PC-9 (cell line): ENCODE data around the gene BDKRB1. TPM values are rescaled to one million over a fixed set of nuclear protein-coding genes. Genes with fewer than 3 reads are reported as not detected.

ENCODE experiments used
- BruUV-seq: library from RNA; stranded (reverse); fragments of 400-500 nt; replicated peaks from 2 replicates; lab custom pipeline; 2021; lab: Mats Ljungman, UMichigan
- CTCF ChIA-PET: fragments of 300-600 bp; sonication (Branson Sonifier 250); formaldehyde crosslinking; loops from one replicate; lab custom pipeline; 2022; ENCODE audit warnings: antibody characterized with exemption; lab: Charles Lee
- POLR2A ChIA-PET: fragments of 300-600 bp; sonication (Branson Sonifier 250); formaldehyde crosslinking; loops from one replicate; lab custom pipeline; 2022; ENCODE audit warnings: antibody characterized with exemption; ENCODE audit not compliant: unreplicated experiment; lab: Charles Lee
- DNase-seq, 2 experiments: peaks; one replicate each; pipeline versions ENCODE4 v3.0.0 to v3.0.0-alpha.2; 2015 to 2022; ENCODE audit warnings: mixed read lengths in 1 of 2
- H2AFZ ChIP-seq: fragments of 200-600 bp; sonication (generic); 2 replicates; pipeline ENCODE4 v1.8.1; 2017; ENCODE audit warnings: antibody characterized with exemption
- H3F3A ChIP-seq: fragments of 200-600 bp; sonication (generic); 2 replicates; pipeline ENCODE4 v1.8.1; 2017; ENCODE audit warnings: antibody characterized with exemption, mild to moderate bottlenecking, low read depth; ENCODE audit not compliant: insufficient read depth
- H3K27ac ChIP-seq: fragments of 200-600 bp; sonication (generic); 2 replicates; pipeline ENCODE4 v1.6.1; 2016; ENCODE audit warnings: mixed run types
- H3K27me3 ChIP-seq: fragments of 200-600 bp; sonication (generic); 2 replicates; pipeline ENCODE4 v1.6.1; 2016; ENCODE audit warnings: low read depth, mixed run types; ENCODE audit not compliant: insufficient read depth
- H3K36me3 ChIP-seq: fragments of 200-600 bp; sonication (generic); 2 replicates; pipeline ENCODE4 v1.6.1; 2016; ENCODE audit warnings: low read depth, mixed run types
- H3K4me1 ChIP-seq: fragments of 200-600 bp; sonication (generic); replicated peaks from 2 replicates; pipeline ENCODE4 v1.6.1; 2016; ENCODE audit warnings: mixed run types; ENCODE audit not compliant: insufficient read depth
- H3K4me2 ChIP-seq: fragments of 200-600 bp; sonication (generic); 2 replicates; pipeline ENCODE4 v1.6.1; 2017; ENCODE audit warnings: mixed run types
- H3K4me3 ChIP-seq: fragments of 200-600 bp; sonication (generic); 2 replicates; pipeline ENCODE4 v1.6.1; 2016; ENCODE audit warnings: mixed run types
- H3K79me2 ChIP-seq: fragments of 200-600 bp; sonication (generic); 2 replicates; pipeline ENCODE4 v1.6.1; 2017; ENCODE audit warnings: low read depth, mixed run types
- H3K9me2 ChIP-seq: fragments of 200-600 bp; sonication (generic); 2 replicates; pipeline ENCODE4 v1.8.1; 2017; ENCODE audit warnings: mild to moderate bottlenecking; ENCODE audit not compliant: insufficient read depth
- H3K9me3 ChIP-seq: fragments of 200-600 bp; sonication (generic); 2 replicates; pipeline ENCODE4 v1.8.1; 2016; ENCODE audit warnings: low read depth; ENCODE audit not compliant: insufficient read depth
- H4K20me1 ChIP-seq: fragments of 200-600 bp; sonication (generic); 2 replicates; pipeline ENCODE4 v1.8.1; 2017; ENCODE audit not compliant: insufficient read depth
- EZH2 ChIP-seq: fragments of 200-600 bp; sonication (generic); IDR thresholded peaks from 2 replicates; pipeline ENCODE4 v1.8.0; 2017; ENCODE audit warnings: antibody characterized with exemption, low read depth
- intact Hi-C: fragments of 100-400 bp; cut with micrococcal nuclease; formaldehyde crosslinking; loops from one replicate; pipeline ENCODE4 v1.10.0; 2022; ENCODE audit not compliant: unreplicated experiment
- total RNA-seq: library from RNA; stranded (reverse); gene quantifications from 2 replicates; pipeline ENCODE4 v1.2.3, GENCODE V29; 2021
- TF ChIP-seq, protein P1 (sequence below): fragments of 200-600 bp; sonication (generic); conservative IDR thresholded peaks from 2 replicates; pipeline ENCODE4 v1.6.1; 2017; ENCODE audit warnings: mixed run types, antibody characterized with exemption, mild to moderate bottlenecking, moderate library complexity

Gene BDKRB1
- total RNA-seq, 1 experiment from 2014 or later: not detected

DNA sequence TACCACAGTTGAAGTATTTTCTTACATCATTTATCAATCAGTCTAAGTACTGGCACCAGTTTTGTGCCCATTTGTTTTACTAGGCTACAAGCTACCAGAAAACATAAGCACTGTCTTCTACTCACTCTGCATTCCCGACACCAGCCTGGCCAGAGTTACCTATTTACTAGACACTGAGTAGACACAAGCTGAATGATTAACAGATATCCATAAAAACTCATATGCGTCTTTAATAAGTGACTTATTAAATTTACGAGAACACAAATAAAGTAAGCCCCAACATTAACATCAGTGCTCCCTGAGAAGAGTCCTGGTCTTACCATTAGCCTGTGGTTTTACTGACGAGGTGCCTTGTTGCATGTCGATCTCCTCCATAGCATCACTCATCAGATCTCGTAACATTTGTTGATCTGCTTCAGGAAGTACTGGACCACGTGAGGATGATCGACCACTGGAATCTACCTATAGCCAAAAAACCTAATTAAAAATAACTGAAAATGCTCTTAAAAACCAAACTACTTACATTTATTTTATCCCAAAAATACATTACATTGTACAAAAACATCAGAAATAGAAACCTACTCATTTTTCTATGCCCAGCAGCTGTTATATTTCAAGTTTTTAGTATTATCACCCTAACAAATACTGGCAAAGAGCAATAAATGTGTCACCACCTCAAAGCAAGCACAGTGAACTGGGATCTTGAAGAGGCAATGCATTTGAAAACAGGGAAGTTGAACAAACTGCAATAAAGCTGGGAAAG, 53.3 kb downstream of the BDKRB1 start:
- no peak for DNase-seq
- no peaks in the 10 kb centered on the region for H3K79me2 ChIP-seq
- H3K27ac ChIP-seq: no peak overlapping the region
- CTCF ChIA-PET: no interaction called here
- no peak overlapping the region for H3K4me2 ChIP-seq
- intact Hi-C loops: no loop called here
- H3K9me2 ChIP-seq: no peaks in the 10 kb centered on the region
- H3F3A ChIP-seq: no peaks in the 10 kb centered on the region
- H2AFZ ChIP-seq: no peak overlapping the region
- no peak for TF ChIP-seq EZH2
- TF ChIP-seq, protein P1, sequence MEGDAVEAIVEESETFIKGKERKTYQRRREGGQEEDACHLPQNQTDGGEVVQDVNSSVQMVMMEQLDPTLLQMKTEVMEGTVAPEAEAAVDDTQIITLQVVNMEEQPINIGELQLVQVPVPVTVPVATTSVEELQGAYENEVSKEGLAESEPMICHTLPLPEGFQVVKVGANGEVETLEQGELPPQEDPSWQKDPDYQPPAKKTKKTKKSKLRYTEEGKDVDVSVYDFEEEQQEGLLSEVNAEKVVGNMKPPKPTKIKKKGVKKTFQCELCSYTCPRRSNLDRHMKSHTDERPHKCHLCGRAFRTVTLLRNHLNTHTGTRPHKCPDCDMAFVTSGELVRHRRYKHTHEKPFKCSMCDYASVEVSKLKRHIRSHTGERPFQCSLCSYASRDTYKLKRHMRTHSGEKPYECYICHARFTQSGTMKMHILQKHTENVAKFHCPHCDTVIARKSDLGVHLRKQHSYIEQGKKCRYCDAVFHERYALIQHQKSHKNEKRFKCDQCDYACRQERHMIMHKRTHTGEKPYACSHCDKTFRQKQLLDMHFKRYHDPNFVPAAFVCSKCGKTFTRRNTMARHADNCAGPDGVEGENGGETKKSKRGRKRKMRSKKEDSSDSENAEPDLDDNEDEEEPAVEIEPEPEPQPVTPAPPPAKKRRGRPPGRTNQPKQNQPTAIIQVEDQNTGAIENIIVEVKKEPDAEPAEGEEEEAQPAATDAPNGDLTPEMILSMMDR: no peak
- BruUV-seq: no TSS peak
- H4K20me1 ChIP-seq: no peaks in the 10 kb centered on the region
- H3K4me1 ChIP-seq: no peaks in the 10 kb centered on the region
- POLR2A ChIA-PET: no interaction called here
- no peaks in the 10 kb centered on the region for H3K9me3 ChIP-seq
- H3K4me3 ChIP-seq: no peak overlapping the region
- no peaks in the 10 kb centered on the region for H3K27me3 ChIP-seq
- no peaks in the 10 kb centered on the region; the same call in 1 of the 2 replicates for H3K36me3 ChIP-seq

DNA sequence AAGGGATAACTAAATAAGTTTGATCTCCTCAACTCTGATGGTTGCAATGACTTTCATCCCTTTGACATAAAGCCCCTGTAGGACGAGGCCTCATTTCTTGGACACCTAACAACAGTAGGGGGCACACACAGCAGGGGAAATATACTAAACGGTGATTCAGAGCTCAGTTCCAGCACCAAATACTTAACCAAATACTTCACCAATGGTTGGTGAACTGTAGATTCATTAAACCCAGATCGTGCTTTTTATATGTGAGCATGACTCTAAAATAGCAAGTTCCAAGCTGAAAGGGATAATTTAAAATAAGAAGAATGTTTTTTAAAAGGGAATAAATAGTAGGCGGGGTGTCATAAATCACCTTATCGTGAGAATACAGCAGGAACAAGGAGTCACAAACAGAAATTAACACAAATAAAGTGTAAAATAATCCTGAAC, 53.9 kb downstream of the BDKRB1 start:
- POLR2A ChIA-PET: no interaction called here
- DNase-seq: no peak
- Histone ChIP-seq H3K9me2 (no peaks in the 10 kb centered on the region), H3K79me2 (no peaks in the 10 kb centered on the region), H4K20me1 (no peaks in the 10 kb centered on the region), H3K27me3 (no peaks in the 10 kb centered on the region), H3K36me3 (no peaks in the 10 kb centered on the region; the same call in 1 of the 2 replicates), H3K4me2 (no peak overlapping the region), H3K9me3 (no peaks in the 10 kb centered on the region), H3F3A (no peaks in the 10 kb centered on the region), H3K4me1 (no peaks in the 10 kb centered on the region), H2AFZ (no peak overlapping the region), H3K4me3 (no peak overlapping the region), H3K27ac (no peak overlapping the region)
- CTCF ChIA-PET: no interaction called here
- BruUV-seq: no TSS peak
- intact Hi-C loops: no loop called here
- TF ChIP-seq, protein P1: no peak
- TF ChIP-seq EZH2: no peak

DNA sequence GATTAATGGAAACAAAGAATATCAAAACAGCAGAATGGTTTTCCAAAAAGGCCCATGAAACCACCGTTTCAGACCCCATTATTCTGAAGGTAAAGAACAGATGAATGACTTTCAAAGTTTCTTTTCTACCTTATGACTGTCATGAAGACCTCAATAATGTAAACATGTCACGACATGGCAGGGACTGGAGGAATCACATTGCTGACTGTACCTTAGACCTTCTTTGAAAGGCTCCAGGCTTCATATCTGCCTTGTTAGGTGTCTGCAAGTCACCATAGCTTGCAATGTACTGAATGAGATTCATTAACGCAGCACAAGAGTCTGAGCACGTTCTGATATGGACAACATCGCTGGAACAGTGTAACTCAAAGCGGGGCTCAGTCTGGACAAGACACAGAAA, 54.9 kb downstream of the BDKRB1 start:
- Histone ChIP-seq H3K9me2 (no peaks in the 10 kb centered on the region), H3K36me3 (no peaks in the 10 kb centered on the region; the same call in 1 of the 2 replicates), H3K4me2 (no peak overlapping the region), H3K27ac (no peak overlapping the region), H2AFZ (no peak overlapping the region), H3K79me2 (no peaks in the 10 kb centered on the region), H3K9me3 (no peaks in the 10 kb centered on the region), H3K27me3 (no peaks in the 10 kb centered on the region), H3K4me1 (no peaks in the 10 kb centered on the region), H4K20me1 (no peaks in the 10 kb centered on the region), H3F3A (no peaks in the 10 kb centered on the region), H3K4me3 (no peak overlapping the region)
- POLR2A ChIA-PET: no interaction called here
- intact Hi-C loops: no loop called here
- CTCF ChIA-PET: no interaction called here
- TF ChIP-seq, protein P1: no peak
- no peak for TF ChIP-seq EZH2
- DNase-seq: no peak
- no TSS peak for BruUV-seq

Other genes starting within 250 kb of the BDKRB1 start
- not detected in 2 replicates for gene C14orf132, start 216.8 kb upstream of the BDKRB1 start, total RNA-seq
- gene BDKRB2, start 51.4 kb upstream of the BDKRB1 start, total RNA-seq: 0.28 and 0.43 TPM in 2 replicates
- gene ATG2B, start 107.1 kb downstream of the BDKRB1 start, total RNA-seq: 3.9 and 6.6 TPM in 2 replicates
- 7.2 and 13.4 TPM in 2 replicates for gene GSKIP, start 107.3 kb downstream of the BDKRB1 start, total RNA-seq
- 2.1 and 2.5 TPM in 2 replicates for gene AK7, start 135.9 kb downstream of the BDKRB1 start, total RNA-seq
- 59.5 and 68.4 TPM in 2 replicates for gene PAPOLA, start 246.2 kb downstream of the BDKRB1 start, total RNA-seq